SJSA1 (cell line): ENCODE results near the gene WBP2. TPM values are rescaled to one million over a fixed set of nuclear protein-coding genes. Genes with fewer than 3 reads are reported as not detected.

Source experiments
- DNase-seq, 2 experiments: peaks; one replicate each; pipeline ENCODE4 v3.0.0-alpha.2; 2015 to 2020; ENCODE audit warnings: low spot score in 2 of 2, low read depth in 1 of 2
- H3K27ac ChIP-seq: fragments of 250-450 bp; sonication (Bioruptor Pico); 2 replicates; pipeline ENCODE4 v1.5.1; 2020; ENCODE audit warnings: mild to moderate bottlenecking, moderate library complexity
- H3K27me3 ChIP-seq: fragments of 250-450 bp; sonication (Bioruptor Pico); replicated peaks from 2 replicates; pipeline ENCODE4 v1.5.1; 2020; ENCODE audit warnings: mild to moderate bottlenecking, moderate library complexity
- H3K36me3 ChIP-seq: fragments of 250-450 bp; sonication (Bioruptor Pico); 2 replicates; pipeline ENCODE4 v1.5.1; 2020; ENCODE audit warnings: mild to moderate bottlenecking
- H3K4me1 ChIP-seq: fragments of 250-450 bp; sonication (Bioruptor Pico); replicated peaks from 2 replicates; pipeline ENCODE4 v1.6.1; 2021; ENCODE audit warnings: mild to moderate bottlenecking
- H3K4me3 ChIP-seq: fragments of 250-450 bp; sonication (Bioruptor Pico); 2 replicates; pipeline ENCODE4 v1.5.1; 2020; ENCODE audit warnings: mild to moderate bottlenecking
- H3K9me3 ChIP-seq: fragments of 250-450 bp; sonication (Bioruptor Pico); replicated peaks from 2 replicates; pipeline ENCODE4 v1.5.1; 2020; ENCODE audit warnings: mild to moderate bottlenecking
- total RNA-seq: library from RNA; depleted of rRNA; stranded (reverse); fragments of >200 nt; shearing (Covaris generic); gene quantifications from 2 replicates; pipeline ENCODE4 v1.2.3, GENCODE V29; 2014

The WBP2 gene
- total RNA-seq, 1 experiment from 2014 or later: 28.8 TPM

GRCh38 chr17:75842963-75843576 lies 12.1 kb downstream of the WBP2 start:
- no peaks in the 10 kb centered on the region for H3K27me3 ChIP-seq
- H3K36me3 ChIP-seq: peaks cover 25% of the 10 kb centered on the region
- no peak overlapping the region for H3K27ac ChIP-seq
- no peak for DNase-seq
- H3K4me1 ChIP-seq: peaks cover 8% of the 10 kb centered on the region
- H3K4me3 ChIP-seq: no peak overlapping the region
- no peaks in the 10 kb centered on the region; the same call in 1 of the 2 replicates for H3K9me3 ChIP-seq

DNA sequence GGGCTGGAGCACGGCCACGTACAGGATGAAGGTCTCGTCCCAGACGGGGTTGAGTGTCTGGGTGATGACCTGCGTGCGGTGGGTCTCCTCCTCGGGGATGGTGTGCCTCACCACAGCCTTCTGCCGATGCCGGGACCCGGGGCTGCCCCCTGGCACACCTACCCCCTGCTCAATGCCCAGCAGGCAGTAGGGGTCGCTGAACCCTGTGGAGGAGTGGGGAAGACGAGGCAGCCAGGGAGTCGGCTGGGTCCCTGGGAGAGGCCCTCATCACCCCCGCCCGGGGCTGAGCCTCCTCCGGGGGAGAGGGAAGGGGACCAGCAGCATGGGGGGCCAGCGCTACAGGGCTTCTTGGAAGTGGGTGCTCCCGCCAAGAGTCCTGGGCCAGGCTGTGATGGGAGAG lies 12.7 kb downstream of the WBP2 start:
- H3K4me1 ChIP-seq: peaks cover 8% of the 10 kb centered on the region
- H3K27ac ChIP-seq: no peak overlapping the region
- no peaks in the 10 kb centered on the region for H3K27me3 ChIP-seq
- no peaks in the 10 kb centered on the region for H3K9me3 ChIP-seq
- DNase-seq: peak in 1 of 2 experiments; percentile 48
- no peak overlapping the region for H3K4me3 ChIP-seq
- H3K36me3 ChIP-seq: peaks cover 18% of the 10 kb centered on the region

- Histone ChIP-seq H3K4me1 (peaks cover 8% of the 10 kb centered on the region), H3K36me3 (peaks cover 2% of the 10 kb centered on the region), H3K9me3 (no peaks in the 10 kb centered on the region), H3K27me3 (no peaks in the 10 kb centered on the region), H3K4me3 (no peak overlapping the region), H3K27ac (no peak overlapping the region)
- DNase-seq: no peak
These were observed 14.4 kb downstream of the WBP2 start for GRCh38 chr17:75840799-75841164.

GRCh38 chr17:75839942-75840798 lies 15.0 kb downstream of the WBP2 start:
- Histone ChIP-seq H3K4me3 (no peak overlapping the region), H3K27ac (no peak overlapping the region), H3K27me3 (no peaks in the 10 kb centered on the region), H3K4me1 (peaks cover 5% of the 10 kb centered on the region), H3K9me3 (no peaks in the 10 kb centered on the region), H3K36me3 (no peaks in the 10 kb centered on the region)
- DNase-seq: no peak

GRCh38 chr17:75838410-75838809 lies 16.7 kb downstream of the WBP2 start:
- DNase-seq: no peak
- Histone ChIP-seq H3K4me3 (no peak overlapping the region), H3K27me3 (no peaks in the 10 kb centered on the region), H3K36me3 (no peaks in the 10 kb centered on the region), H3K9me3 (no peaks in the 10 kb centered on the region), H3K4me1 (no peaks in the 10 kb centered on the region), H3K27ac (no peak overlapping the region)

DNA sequence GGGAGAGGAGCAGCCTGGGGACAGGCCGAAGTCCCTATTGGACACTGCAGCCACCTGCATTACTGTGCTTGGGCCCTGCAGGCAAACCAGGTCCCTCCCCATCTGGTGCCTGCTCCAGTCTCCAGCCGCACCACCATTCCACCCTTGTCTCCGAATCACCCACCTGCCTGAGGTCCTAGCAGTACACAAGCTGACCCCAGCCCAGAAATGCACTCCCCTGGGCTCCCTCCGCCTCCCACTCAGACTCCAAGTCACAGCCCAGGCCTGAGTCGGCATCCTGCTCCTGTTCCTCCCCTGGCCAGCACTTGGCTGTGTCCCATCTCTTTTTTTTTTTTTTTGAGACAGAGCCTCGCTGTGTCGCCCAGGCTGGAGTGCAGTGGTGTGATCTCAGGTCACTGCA lies 17.2 kb downstream of the WBP2 start:
- no peaks in the 10 kb centered on the region for H3K36me3 ChIP-seq
- H3K4me3 ChIP-seq: no peak overlapping the region
- no peaks in the 10 kb centered on the region for H3K27me3 ChIP-seq
- no peaks in the 10 kb centered on the region for H3K4me1 ChIP-seq
- H3K27ac ChIP-seq: no peak overlapping the region
- H3K9me3 ChIP-seq: no peaks in the 10 kb centered on the region
- DNase-seq: no peak

- Histone ChIP-seq H3K4me3 (no peak overlapping the region), H3K4me1 (0 out of 2 replicates have a peak, but pooled peaks cover 5% of the 10 kb centered on the region), H3K36me3 (no peaks in the 10 kb centered on the region), H3K27me3 (no peaks in the 10 kb centered on the region), H3K9me3 (no peaks in the 10 kb centered on the region), H3K27ac (no peak overlapping the region)
- no peak for DNase-seq
These were observed 18.5 kb downstream of the WBP2 start for GRCh38 chr17:75836605-75837004.

DNA sequence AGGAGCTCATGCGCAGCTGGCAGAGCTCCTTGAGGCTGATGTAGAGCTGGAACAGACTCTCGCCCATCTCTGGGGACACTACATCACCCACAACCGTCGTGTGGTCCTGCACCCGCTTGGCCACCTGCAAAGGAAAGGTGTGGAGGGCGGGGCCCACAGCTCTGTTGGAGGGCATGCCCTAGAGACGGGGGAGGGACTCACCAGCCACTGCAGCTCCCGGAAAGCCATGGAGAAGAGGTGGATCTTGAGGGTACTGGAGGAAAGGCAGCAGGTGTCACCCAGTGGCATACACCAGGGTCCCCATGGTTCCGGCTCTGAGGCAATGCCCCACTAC lies 19.5 kb downstream of the WBP2 start:
- H3K36me3 ChIP-seq: no peaks in the 10 kb centered on the region
- H3K27me3 ChIP-seq: no peaks in the 10 kb centered on the region
- 0 out of 2 replicates have a peak, but pooled peaks cover 5% of the 10 kb centered on the region for H3K4me1 ChIP-seq
- H3K27ac ChIP-seq: no peak overlapping the region
- DNase-seq: no peak
- no peak overlapping the region for H3K4me3 ChIP-seq
- H3K9me3 ChIP-seq: no peaks in the 10 kb centered on the region

DNA sequence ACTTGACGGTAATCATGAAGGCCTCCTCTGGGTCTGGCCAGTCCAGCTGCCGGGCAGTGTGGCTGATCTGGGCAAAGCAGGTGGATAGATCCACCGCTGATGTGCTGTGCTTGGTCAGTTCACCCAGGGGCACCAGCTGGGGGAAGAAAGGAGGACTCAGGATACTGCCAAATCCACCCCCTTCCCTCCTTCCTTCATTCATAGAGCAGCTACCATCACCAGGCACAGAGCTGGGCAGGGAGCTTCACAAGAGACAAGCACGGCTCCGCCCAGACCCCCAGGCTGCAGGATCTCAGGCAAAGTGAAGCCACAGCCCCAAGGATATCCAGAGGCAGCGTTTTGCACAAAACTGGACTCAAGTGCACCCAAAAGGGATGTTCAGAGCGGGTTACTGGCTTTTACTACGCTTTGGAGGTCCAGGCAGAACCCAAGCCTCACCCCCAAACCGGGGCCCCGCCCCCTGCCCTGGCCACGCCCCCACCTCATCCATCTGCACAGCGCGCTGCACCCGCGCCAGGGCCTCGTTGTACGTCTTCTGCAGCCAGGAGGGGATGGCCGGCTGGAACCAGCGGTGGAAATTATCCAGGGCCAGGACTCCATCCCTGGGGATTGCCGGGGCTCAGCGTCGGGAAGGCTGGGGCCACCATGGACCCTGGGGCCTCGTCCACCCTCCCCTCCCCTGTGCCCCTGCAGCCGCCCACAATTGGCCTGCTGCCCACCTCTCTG lies 20.0 kb downstream of the WBP2 start:
- H3K36me3 ChIP-seq: no peaks in the 10 kb centered on the region
- H3K4me1 ChIP-seq: 0 out of 2 replicates have a peak, but pooled peaks cover 5% of the 10 kb centered on the region
- H3K27ac ChIP-seq: no peak overlapping the region
- H3K27me3 ChIP-seq: no peaks in the 10 kb centered on the region
- H3K4me3 ChIP-seq: no peak overlapping the region
- no peak for DNase-seq
- H3K9me3 ChIP-seq: no peaks in the 10 kb centered on the region

- Histone ChIP-seq H3K36me3 (no peaks in the 10 kb centered on the region), H3K9me3 (no peaks in the 10 kb centered on the region), H3K4me1 (0 out of 2 replicates have a peak, but pooled peaks cover 5% of the 10 kb centered on the region), H3K27ac (no peak overlapping the region), H3K27me3 (no peaks in the 10 kb centered on the region), H3K4me3 (no peak overlapping the region)
- no peak for DNase-seq
These were observed 20.7 kb downstream of the WBP2 start for GRCh38 chr17:75834279-75834920.

- H3K4me3 ChIP-seq: no peak overlapping the region
- H3K36me3 ChIP-seq: no peaks in the 10 kb centered on the region
- no peak overlapping the region for H3K27ac ChIP-seq
- peaks cover 9% of the 10 kb centered on the region for H3K4me1 ChIP-seq
- H3K9me3 ChIP-seq: no peaks in the 10 kb centered on the region
- no peak for DNase-seq
- H3K27me3 ChIP-seq: no peaks in the 10 kb centered on the region
These were observed 22.3 kb downstream of the WBP2 start for GRCh38 chr17:75832652-75833400.

- Histone ChIP-seq H3K4me3 (no peak overlapping the region), H3K4me1 (peaks cover 15% of the 10 kb centered on the region), H3K9me3 (no peaks in the 10 kb centered on the region), H3K27ac (no peak overlapping the region), H3K36me3 (no peaks in the 10 kb centered on the region), H3K27me3 (no peaks in the 10 kb centered on the region)
- no peak for DNase-seq
These were observed 22.9 kb downstream of the WBP2 start for GRCh38 chr17:75832164-75832651.

DNA sequence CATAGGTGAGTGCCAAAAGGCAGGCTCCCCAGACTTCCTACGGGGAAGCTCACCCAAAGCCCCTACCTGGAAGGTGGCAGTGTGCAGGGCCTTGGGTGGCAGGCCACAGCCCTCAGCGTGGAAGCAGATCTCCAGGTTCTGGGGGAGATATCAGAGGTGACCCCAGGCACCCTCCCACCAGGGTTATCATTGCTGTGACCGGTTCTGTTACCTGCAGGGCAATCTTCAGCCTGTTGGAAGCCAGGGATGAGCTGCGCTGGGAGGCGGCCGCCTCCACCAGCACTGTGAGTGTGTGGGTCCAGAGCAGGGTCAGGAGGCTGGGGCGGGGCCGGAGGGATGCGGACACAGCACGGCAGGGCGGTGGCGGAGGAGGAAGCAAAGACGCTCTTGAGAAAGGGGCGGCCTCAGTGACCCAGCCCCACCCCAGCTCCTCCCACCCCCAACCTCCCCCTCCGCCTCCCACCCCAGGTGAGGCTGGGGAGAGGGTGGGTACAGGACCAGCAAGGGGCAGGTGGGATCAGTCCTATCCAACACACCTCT lies 24.0 kb downstream of the WBP2 start:
- peaks cover 16% of the 10 kb centered on the region for H3K4me1 ChIP-seq
- no peaks in the 10 kb centered on the region for H3K27me3 ChIP-seq
- no peak overlapping the region for H3K27ac ChIP-seq
- H3K9me3 ChIP-seq: no peaks in the 10 kb centered on the region
- H3K36me3 ChIP-seq: peaks cover 8% of the 10 kb centered on the region; the same call in 1 of the 2 replicates
- no peak overlapping the region for H3K4me3 ChIP-seq
- no peak for DNase-seq
